ENCODE results near the gene TGM6. TPM values are rescaled to one million over a fixed set of nuclear protein-coding genes. Genes with fewer than 3 reads are reported as not detected.

TGM6 gene
- total RNA-seq, 1 donor = not detected

GRCh38 chr20:2394411-2395055 lies 13.8 kb downstream of the TGM6 start:
- no peak overlapping the region for H3K4me3 ChIP-seq (ENCODE audit: low read depth, low read length)
- no peak for TF ChIP-seq CTCF (IDR thresholded peaks at IDR 0.05; ENCODE audit: insufficient read depth, low read depth, low read length)
- no peak for DNase-seq (ENCODE audit: low read depth)

- DNase-seq (ENCODE audit: low read depth) = no peak
- H3K4me3 ChIP-seq (ENCODE audit: low read depth, low read length) = no peak overlapping the region
- no peak for TF ChIP-seq CTCF (IDR thresholded peaks at IDR 0.05; ENCODE audit: insufficient read depth, low read depth, low read length)
These were observed 14.4 kb downstream of the TGM6 start for GRCh38 chr20:2395136-2395535.

- no peak for TF ChIP-seq CTCF (IDR thresholded peaks at IDR 0.05; ENCODE audit: insufficient read depth, low read depth, low read length)
- no peak overlapping the region for H3K4me3 ChIP-seq (ENCODE audit: low read depth, low read length)
- no peak for DNase-seq (ENCODE audit: low read depth)
These were observed 15.6 kb downstream of the TGM6 start for GRCh38 chr20:2396241-2396814.

- TF ChIP-seq CTCF (IDR thresholded peaks at IDR 0.05; ENCODE audit: insufficient read depth, low read depth, low read length) = no peak
- DNase-seq (ENCODE audit: low read depth) = no peak
- H3K4me3 ChIP-seq (ENCODE audit: low read depth, low read length) = no peak overlapping the region
These were observed 16.4 kb downstream of the TGM6 start for GRCh38 chr20:2397091-2397490.

- TF ChIP-seq CTCF (IDR thresholded peaks at IDR 0.05; ENCODE audit: insufficient read depth, low read depth, low read length) = no peak
- H3K4me3 ChIP-seq (ENCODE audit: low read depth, low read length) = no peak overlapping the region
- no peak for DNase-seq (ENCODE audit: low read depth)
These were observed 17.0 kb downstream of the TGM6 start for GRCh38 chr20:2397595-2398145.

- DNase-seq (ENCODE audit: low read depth) = no peak
- H3K4me3 ChIP-seq (ENCODE audit: low read depth, low read length) = no peak overlapping the region
- TF ChIP-seq CTCF (IDR thresholded peaks at IDR 0.05; ENCODE audit: insufficient read depth, low read depth, low read length) = no peak
These were observed 17.7 kb downstream of the TGM6 start for GRCh38 chr20:2398449-2398848.
